AG10803 (cell line): ENCODE data around the gene THSD4.
"Not testable (repeated sequence)": the region's sequence is repeated elsewhere in the genome, so short reads cannot be mapped to it uniquely, and the experiment has no call there.

Source experiments
- DNase-seq: peaks from one replicate; pipeline ENCODE4 v3.0.0; 2010; ENCODE audit warnings: low read depth
- H3K4me3 ChIP-seq: 2 replicates; pipeline ENCODE4 v1.5.1; 2011; ENCODE audit warnings: mild to moderate bottlenecking, low read length, control low read depth
- CTCF ChIP-seq: conservative IDR thresholded peaks from 2 replicates; pipeline ENCODE4 v1.5.1; 2011; ENCODE audit warnings: mild to moderate bottlenecking, low read length, control low read depth, inconsistent platforms

THSD4 gene

DNA sequence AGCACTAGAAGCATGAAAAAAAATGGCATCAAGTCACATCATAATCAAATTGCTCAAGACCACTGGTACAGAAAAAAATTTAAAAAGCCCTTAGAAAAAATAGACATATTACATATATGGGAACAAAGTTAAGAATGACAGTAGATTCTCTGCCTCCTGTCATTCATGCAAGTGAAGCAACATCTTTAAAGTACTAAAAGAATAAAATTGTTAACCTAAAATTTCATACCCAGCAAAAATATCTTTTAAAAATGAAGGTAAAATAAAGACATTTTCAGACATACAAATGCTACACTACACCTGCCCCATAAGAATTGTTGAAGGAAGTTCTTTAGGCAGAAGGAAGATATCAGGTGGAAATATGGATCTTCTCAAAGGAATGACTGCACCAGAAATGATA lies 55.9 kb downstream of the THSD4 start:
- DNase-seq: no peak
- no peak overlapping the region for H3K4me3 ChIP-seq
- TF ChIP-seq CTCF: no peak

GRCh38 chr15:71174360-71174759 lies 59.1 kb downstream of the THSD4 start:
- not testable (repeated sequence) for DNase-seq, H3K4me3 ChIP-seq

DNA sequence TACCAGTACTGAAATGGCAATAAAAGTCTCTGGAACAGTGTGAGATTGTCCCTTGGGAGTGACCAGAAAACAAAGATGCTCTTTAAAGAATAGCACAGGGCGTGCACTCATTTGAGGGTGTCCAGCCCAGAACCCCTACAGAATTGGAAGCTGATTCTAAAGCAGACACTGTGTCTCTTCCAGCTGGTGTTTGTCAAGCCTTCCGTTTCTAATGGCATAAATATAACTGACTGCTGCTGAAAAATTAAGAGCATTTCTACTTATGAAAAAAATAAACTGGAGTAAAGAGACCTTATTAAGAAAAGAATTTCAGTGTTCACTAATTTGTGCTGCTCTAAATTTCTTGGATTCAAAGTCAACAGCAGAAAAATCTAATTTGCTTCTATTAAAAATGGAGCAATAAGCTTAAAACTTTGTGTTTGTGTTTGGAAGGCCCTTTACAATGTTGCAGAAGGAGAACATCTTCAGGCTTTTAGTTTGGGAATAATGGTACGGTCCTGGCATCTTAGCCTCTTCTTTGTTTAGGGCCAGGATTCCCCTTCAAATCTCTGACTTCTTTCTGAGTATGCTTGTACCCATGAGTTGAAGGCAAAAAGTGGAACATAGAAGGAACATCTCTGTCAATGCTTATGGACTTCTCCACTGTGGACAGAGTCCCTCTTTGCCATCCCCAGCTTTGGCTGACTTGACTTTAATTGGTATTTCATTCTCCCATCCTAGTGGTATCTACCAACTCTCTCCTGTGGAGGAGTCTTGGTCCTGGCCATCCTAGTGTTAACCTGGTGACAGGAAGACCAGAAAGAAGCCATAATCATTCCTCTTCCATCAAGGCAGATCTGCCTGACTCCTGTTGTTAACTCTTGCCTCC lies 65.9 kb downstream of the THSD4 start:
- TF ChIP-seq CTCF: no peak
- no peak overlapping the region for H3K4me3 ChIP-seq
- DNase-seq: no peak

GRCh38 chr15:71182522-71182921 lies 67.3 kb downstream of the THSD4 start:
- H3K4me3 ChIP-seq: no peak overlapping the region
- no peak for DNase-seq
- no peak for TF ChIP-seq CTCF

DNA sequence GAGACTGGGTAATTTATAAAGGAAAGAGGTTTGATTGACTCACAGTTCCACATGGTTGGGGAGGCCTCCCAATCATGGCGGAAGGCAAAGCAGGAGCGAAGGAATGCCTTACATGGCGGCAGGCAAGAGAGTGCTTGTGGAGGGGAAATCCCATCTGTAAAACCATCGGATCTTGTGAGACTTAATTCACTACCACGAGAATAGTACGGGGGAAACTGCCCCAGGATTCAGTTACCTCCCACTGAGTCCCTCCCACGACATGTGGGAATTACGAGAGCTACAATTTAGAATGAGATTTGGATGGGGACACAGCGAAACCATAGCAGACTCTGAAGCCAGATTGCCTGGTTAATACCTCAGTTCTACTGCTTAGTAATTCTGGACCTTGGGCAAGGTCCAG lies 67.8 kb downstream of the THSD4 start:
- no peak overlapping the region for H3K4me3 ChIP-seq
- DNase-seq: no peak
- TF ChIP-seq CTCF: no peak

DNA sequence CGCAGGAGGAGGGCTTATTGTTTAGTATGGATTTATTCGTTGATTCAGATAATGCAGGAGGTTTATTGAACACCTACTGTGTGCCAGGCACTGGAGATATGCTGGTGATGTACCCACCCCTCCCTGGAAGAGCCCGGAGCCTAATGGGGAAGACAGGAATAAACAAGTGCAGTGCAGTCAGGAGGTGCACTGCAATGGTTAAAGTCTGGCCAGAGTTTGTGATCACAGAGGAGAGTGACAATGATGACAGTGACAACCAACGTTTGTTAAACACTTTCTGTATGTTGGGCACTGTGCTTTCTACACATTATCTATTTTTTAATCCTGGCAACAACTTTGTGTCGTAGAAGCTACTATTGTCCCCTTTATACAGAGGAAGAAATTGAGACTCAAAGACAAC lies 70.4 kb downstream of the THSD4 start:
- no peak overlapping the region for H3K4me3 ChIP-seq
- TF ChIP-seq CTCF: no peak
- DNase-seq: no peak

- no peak for DNase-seq
- no peak overlapping the region for H3K4me3 ChIP-seq
- TF ChIP-seq CTCF: no peak
Measured at GRCh38 chr15:71186267-71186666, 71.0 kb downstream of the THSD4 start.
